HCT116 (cell line): ENCODE measurements around the gene GNG10.

ENCODE experiments used
- EZH2 ChIP-seq: fragments of 200-600 bp; sonication (generic); IDR thresholded peaks from 2 replicates; pipeline ENCODE4 v1.6.1; 2017; ENCODE audit warnings: antibody characterized with exemption, mixed run types
- EZH2phosphoT487 ChIP-seq: fragments of 200-600 bp; IDR thresholded peaks from 2 replicates; pipeline ENCODE4 v1.6.1; 2018; ENCODE audit warnings: antibody characterized with exemption, borderline replicate concordance
- POLR2A ChIP-seq: IDR thresholded peaks from 2 replicates; pipeline ENCODE4 v1.7.0; 2011; ENCODE audit warnings: borderline replicate concordance; ENCODE audit not compliant: insufficient read depth, insufficient read length; ENCODE audit errors: extremely low read depth
- POLR2AphosphoS5 ChIP-seq: IDR thresholded peaks from 2 replicates; pipeline ENCODE4 v1.6.1; 2011; ENCODE audit warnings: mild to moderate bottlenecking, low read depth, low read length, moderate library complexity
- RAD21 ChIP-seq: IDR thresholded peaks from 2 replicates; pipeline ENCODE4 v1.6.1; 2012; ENCODE audit warnings: low read depth, mild to moderate bottlenecking
- SIN3A ChIP-seq: IDR thresholded peaks from 2 replicates; pipeline ENCODE4 v1.6.1; 2012; ENCODE audit warnings: low read depth
- SRF ChIP-seq: IDR thresholded peaks from 2 replicates; pipeline ENCODE4 v1.6.1; 2012; ENCODE audit warnings: low read depth
- YY1 ChIP-seq: IDR thresholded peaks from 2 replicates; pipeline ENCODE4 v1.6.1; 2011; ENCODE audit warnings: low read length, low read depth, moderate library complexity, mild to moderate bottlenecking; ENCODE audit not compliant: insufficient replicate concordance; ENCODE audit errors: extremely low read depth
- ZFX ChIP-seq: fragments of 450-650 bp; IDR thresholded peaks from 2 replicates; pipeline ENCODE4 v1.6.1; 2017
- ZNF274 ChIP-seq: fragments of 200-500 bp; sonication (Bioruptor generic); IDR thresholded peaks from 2 replicates; pipeline ENCODE4 v1.6.1; 2014; ENCODE audit warnings: mild to moderate bottlenecking, low read depth, low read length, inconsistent platforms
- TF ChIP-seq, protein P1 (sequence below): IDR thresholded peaks from 2 replicates; pipeline ENCODE4 v1.6.1; 2012; ENCODE audit warnings: low read depth
- TF ChIP-seq, protein P2 (sequence below): IDR thresholded peaks from 2 replicates; pipeline ENCODE4 v1.6.1; 2012
- TF ChIP-seq, protein P3 (sequence below), 3 experiments: fragments of 200-600 bp in 1 of 3; sonication (generic) in 1 of 3; IDR thresholded peaks in 2 of 3; conservative IDR thresholded peaks in 1 of 3; 2 replicates each; pipeline ENCODE4 v1.5.1; 2012 to 2017; ENCODE audit warnings: low read depth in 2 of 3, low read length in 2 of 3, antibody characterized with exemption in 1 of 3, borderline replicate concordance in 1 of 3, control low read depth in 1 of 3, mild to moderate bottlenecking in 1 of 3, mixed read lengths in 1 of 3, mixed run types in 1 of 3, moderate library complexity in 1 of 3; ENCODE audit not compliant: insufficient read depth in 1 of 3
- TF ChIP-seq, protein P4 (sequence below): IDR thresholded peaks from 2 replicates; pipeline ENCODE4 v1.6.1; 2011; ENCODE audit warnings: mild to moderate bottlenecking, low read length, moderate library complexity; ENCODE audit not compliant: insufficient replicate concordance; ENCODE audit errors: extremely low read depth

DNA sequence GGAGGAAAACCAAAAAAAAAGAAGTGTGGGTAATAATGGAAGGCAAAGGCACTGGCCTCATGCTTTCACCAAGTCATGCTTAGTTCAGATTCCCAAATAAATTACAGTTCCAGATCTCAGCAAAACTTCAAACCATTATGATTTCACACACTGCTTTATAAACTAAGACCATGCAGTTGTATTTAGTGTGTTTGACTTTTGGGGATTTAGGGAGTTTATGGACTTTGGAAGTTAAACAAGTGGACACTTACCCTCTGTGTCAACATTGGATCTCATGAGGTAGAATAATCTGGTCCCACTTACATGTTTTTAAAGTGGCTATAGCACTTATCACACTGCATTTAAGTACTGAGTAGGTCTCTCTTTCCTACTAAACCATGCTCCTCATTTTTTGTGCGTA is 26.5 kb upstream of the GNG10 start:
- TF ChIP-seq, protein P1, sequence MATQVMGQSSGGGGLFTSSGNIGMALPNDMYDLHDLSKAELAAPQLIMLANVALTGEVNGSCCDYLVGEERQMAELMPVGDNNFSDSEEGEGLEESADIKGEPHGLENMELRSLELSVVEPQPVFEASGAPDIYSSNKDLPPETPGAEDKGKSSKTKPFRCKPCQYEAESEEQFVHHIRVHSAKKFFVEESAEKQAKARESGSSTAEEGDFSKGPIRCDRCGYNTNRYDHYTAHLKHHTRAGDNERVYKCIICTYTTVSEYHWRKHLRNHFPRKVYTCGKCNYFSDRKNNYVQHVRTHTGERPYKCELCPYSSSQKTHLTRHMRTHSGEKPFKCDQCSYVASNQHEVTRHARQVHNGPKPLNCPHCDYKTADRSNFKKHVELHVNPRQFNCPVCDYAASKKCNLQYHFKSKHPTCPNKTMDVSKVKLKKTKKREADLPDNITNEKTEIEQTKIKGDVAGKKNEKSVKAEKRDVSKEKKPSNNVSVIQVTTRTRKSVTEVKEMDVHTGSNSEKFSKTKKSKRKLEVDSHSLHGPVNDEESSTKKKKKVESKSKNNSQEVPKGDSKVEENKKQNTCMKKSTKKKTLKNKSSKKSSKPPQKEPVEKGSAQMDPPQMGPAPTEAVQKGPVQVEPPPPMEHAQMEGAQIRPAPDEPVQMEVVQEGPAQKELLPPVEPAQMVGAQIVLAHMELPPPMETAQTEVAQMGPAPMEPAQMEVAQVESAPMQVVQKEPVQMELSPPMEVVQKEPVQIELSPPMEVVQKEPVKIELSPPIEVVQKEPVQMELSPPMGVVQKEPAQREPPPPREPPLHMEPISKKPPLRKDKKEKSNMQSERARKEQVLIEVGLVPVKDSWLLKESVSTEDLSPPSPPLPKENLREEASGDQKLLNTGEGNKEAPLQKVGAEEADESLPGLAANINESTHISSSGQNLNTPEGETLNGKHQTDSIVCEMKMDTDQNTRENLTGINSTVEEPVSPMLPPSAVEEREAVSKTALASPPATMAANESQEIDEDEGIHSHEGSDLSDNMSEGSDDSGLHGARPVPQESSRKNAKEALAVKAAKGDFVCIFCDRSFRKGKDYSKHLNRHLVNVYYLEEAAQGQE: no peak
- TF ChIP-seq, protein P2, sequence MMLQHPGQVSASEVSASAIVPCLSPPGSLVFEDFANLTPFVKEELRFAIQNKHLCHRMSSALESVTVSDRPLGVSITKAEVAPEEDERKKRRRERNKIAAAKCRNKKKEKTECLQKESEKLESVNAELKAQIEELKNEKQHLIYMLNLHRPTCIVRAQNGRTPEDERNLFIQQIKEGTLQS: no peak
- TF ChIP-seq, protein P3, sequence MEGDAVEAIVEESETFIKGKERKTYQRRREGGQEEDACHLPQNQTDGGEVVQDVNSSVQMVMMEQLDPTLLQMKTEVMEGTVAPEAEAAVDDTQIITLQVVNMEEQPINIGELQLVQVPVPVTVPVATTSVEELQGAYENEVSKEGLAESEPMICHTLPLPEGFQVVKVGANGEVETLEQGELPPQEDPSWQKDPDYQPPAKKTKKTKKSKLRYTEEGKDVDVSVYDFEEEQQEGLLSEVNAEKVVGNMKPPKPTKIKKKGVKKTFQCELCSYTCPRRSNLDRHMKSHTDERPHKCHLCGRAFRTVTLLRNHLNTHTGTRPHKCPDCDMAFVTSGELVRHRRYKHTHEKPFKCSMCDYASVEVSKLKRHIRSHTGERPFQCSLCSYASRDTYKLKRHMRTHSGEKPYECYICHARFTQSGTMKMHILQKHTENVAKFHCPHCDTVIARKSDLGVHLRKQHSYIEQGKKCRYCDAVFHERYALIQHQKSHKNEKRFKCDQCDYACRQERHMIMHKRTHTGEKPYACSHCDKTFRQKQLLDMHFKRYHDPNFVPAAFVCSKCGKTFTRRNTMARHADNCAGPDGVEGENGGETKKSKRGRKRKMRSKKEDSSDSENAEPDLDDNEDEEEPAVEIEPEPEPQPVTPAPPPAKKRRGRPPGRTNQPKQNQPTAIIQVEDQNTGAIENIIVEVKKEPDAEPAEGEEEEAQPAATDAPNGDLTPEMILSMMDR (IDR thresholded peaks at IDR 0.05 in 2 of 3, conservative IDR thresholded peaks at IDR 0.05 in 1 of 3; ENCODE audit: borderline replicate concordance in 1 of 3, insufficient read depth in 1 of 3, low read depth in 2 of 3, low read length in 2 of 3): no peak
- no peak for TF ChIP-seq POLR2AphosphoS5
- TF ChIP-seq, protein P4, sequence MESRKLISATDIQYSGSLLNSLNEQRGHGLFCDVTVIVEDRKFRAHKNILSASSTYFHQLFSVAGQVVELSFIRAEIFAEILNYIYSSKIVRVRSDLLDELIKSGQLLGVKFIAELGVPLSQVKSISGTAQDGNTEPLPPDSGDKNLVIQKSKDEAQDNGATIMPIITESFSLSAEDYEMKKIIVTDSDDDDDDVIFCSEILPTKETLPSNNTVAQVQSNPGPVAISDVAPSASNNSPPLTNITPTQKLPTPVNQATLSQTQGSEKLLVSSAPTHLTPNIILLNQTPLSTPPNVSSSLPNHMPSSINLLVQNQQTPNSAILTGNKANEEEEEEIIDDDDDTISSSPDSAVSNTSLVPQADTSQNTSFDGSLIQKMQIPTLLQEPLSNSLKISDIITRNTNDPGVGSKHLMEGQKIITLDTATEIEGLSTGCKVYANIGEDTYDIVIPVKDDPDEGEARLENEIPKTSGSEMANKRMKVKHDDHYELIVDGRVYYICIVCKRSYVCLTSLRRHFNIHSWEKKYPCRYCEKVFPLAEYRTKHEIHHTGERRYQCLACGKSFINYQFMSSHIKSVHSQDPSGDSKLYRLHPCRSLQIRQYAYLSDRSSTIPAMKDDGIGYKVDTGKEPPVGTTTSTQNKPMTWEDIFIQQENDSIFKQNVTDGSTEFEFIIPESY: no peak
- no peak for TF ChIP-seq SRF
- no peak for TF ChIP-seq POLR2A
- no peak for TF ChIP-seq SIN3A
- no peak for TF ChIP-seq RAD21
- TF ChIP-seq EZH2: no peak
- TF ChIP-seq ZFX: no peak
- TF ChIP-seq ZNF274: no peak
- TF ChIP-seq YY1: no peak
- no peak for TF ChIP-seq EZH2phosphoT487
